HG03575 (cell line): Measurements from ENCODE around the gene EPHA4.
"Not testable (repeated sequence)": the region's sequence is repeated elsewhere in the genome, so short reads cannot be mapped to it uniquely, and the experiment has no call there.

ENCODE experiments used
- ATAC-seq: cut with Tn5 transposase; IDR thresholded peaks from one replicate; pipeline ENCODE4 v1.9.1; 2021; ENCODE audit not compliant: unreplicated experiment, insufficient number of reproducible peaks, low FRiP score; ENCODE audit errors: extremely low read depth

EPHA4 gene

DNA sequence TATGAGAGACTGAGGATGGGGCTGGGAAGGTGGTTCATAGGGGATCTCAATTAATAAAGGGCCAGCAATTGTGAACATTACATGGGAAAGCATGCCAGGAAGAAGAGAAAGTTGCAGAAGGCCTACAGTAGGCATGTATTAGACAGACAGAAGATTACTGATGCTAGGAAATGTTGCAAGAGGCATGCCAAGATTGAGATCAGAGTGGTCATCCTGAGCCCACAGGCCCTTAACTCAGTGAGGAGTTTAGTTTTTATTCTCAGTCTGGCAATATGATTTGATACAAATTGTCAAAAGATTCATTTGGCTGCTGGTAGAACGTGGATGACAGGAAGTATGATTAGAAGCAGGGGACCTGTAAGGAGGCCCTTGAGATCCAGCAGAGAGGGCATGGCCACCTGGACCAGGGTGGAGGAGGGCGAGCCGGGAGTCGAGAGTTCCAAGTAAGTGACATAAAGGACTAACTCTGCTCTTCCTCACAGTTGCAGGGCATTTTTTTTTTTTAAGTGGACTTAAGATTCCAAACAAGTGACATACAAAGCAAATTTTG, 54.9 kb downstream of the EPHA4 start:
- ATAC-seq: no peak

DNA sequence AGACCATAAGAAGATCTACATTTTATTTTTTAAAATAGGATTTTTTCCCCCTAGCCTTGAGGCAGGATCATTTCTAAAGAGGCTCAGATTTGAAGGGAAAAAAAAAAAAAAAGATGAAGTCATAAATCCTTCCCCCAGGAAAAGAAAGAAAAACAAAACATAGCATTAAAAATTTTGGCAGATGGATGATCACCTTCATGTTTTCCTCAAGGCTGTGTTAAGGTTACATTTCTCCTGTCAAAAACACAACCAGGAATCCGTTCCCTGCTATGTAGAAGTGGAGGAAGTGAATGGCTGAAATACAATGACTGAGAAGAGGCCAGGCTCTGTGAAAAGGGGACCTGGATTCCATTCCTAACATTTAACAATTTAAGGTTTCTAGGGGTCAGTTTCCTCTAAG, 56.2 kb downstream of the EPHA4 start:
- ATAC-seq: no peak

DNA sequence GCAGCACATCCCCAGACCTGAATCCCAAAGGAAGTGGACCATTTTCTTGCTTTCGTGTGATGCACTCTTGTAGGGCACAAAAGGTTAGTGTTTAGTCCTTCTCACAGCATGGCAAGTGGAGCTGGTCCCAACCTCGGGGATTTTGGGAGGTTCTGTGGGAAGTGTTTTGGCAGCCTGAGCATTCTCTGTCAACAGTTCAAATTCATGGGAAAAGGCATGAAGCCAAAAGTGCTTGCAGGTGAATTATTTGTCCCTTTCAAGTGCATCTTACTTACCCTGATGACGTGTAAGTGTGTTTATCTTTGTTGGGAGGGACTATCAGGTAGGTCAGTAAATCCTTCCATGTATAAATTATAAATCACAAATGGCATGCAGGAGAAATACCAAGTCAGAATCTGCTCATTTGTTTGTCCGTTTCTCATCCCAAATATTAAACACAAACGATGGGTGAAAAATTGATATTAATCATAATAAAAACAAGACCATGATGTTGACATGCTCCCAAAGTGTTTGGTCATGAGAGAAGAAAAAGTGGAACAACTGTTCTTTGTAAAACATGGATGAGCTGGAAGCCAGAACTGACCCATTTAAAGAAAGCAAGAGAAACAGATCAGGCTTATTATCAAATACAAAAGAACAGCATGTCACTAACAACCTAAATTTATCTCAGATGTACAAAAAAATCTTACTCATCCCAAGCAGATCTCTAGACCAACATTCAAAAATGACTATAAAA, 57.6 kb downstream of the EPHA4 start:
- ATAC-seq: no peak

DNA sequence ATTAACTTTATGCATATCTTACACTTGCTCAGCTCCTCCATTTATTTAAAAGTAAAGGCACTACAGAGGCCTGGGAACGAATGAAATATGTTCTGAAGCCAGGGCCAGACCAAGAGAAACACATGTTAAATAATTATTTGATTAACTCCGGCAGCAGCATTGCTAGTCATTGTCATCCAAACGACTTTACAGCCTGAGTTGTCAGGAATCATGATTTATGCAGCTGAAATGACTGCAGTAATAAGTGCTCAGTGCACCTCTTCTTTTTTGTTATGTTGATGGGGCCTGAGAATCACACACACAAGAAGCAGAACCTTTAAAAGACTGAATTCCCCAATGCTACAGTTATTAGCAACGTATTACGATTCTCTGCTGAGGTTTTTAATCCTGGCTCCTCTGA, 58.9 kb downstream of the EPHA4 start:
- no peak for ATAC-seq

DNA sequence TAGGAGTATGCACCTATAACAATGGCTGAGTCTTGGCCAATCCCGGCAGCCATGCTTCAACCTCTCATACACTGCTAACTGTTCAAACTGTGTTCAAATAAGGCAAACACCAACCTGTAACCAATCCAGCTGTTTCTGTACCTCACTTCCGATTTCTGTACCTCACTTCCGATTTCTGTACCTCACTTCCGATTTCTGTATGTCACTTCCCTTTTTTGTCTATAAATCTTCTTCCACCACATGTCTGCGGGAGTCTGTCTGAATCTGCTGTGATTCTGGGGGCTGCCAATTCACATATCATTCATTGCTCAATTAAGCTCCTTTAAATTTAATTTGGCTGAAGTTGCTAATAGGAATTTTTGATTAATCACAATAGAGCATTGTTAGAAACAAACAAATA, 60.8 kb downstream of the EPHA4 start:
- ATAC-seq: not testable (repeated sequence)

DNA sequence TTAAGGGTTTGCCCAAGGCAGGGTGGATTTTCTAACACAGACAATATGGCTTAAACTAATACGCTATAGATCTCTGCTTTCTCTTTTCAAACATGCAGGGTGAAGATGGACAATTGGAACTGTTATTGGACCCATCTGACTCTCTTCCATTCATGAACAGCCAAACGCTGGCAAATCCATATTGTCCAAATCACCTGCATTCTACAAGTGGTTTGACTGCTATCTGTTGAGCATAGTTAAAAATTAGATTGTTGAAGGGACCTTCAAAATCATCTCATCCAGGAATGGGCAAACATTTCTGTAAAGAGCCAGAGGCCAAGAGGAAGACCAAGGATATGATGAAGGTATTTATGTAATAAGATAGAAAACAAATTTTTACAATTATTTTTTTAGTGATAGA, 65.6 kb downstream of the EPHA4 start:
- ATAC-seq: no peak

DNA sequence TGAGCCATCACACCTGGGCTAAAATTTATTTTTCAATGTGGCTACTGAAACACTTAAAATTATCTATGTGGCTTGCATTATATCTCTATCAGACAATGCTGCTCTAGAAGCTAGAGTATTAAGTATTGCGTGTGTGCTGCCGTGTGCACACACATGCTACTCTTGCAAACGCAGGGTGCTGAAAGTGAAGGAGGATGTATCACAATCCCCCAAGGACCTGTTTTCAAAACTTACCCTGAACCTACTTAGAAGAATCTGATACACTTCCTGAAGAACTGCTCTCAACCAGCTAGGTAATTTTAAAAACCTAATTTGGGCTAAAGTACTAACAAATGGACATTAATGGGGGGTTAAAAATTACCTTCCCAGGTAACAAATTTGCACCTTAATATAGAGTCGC, 66.5 kb downstream of the EPHA4 start:
- no peak for ATAC-seq

DNA sequence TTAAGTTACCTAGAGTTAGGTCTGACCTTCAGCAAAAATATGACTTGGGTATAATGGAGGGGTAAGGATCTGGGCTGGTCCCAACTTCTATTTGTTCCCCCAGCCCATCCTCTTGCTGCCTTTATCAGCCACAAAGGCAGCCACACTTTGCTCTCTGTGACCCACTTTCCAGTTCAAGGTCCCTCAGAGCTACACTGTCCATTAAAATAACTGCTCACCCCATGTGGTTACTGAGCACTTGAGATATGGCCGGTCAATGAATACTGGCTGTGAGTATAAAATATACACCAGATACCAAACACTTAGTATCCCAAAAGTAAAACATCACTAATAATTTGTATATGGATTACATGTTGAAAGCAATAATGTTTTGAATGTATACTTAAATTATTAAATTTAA, 67.2 kb downstream of the EPHA4 start:
- ATAC-seq: no peak

DNA sequence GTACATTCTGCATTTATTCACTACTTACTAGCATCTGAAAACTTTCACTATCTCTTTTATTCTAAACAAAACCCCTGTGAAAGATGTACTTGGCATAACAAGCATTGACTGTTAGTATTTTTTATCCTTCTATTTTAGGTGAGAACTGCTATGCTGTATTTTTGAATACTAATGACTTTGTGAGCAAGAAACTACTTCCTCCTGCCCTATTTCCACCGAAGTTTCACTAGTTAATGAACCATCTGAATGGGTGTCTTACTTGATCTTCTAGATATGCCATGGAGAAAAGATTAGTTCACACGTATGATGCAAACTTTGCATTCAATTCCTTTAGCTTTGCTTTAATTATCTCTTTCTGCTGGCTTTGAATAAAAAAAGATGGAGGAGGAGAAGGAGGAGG, 68.1 kb downstream of the EPHA4 start:
- no peak for ATAC-seq

DNA sequence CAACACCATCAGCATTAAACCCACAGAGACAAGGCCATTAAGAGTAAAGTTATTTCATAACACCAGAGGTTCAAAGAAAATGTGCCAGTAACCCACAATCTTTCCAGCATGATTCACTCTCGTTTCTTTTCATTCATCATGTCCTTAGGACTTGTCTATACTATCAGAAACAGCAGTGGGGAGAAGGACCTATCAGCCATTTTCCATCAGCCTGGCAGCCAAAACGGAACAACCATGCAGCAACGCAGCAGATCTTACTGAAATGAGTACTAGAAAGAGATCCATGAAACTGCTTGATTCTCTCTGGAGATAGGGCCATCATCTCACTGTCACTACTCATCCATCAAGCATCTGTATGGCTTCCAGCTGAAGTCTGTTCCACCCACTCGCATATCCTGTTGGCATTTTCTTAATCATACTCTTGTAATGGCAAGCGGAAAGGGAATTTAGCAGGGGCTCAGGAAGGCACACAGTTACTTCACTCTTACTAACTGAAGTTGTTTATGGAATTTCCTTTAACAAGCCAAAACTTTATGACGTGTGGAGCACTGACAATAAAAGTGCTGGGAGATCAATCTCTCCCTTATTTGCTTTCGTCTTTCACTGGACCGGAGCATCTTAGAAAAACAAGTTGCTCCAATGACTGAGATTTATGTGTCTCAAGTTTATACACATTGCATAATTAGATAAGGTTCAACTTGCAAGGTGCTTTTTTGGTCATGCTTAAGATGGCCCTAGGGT, 69.7 kb downstream of the EPHA4 start:
- no peak for ATAC-seq

DNA sequence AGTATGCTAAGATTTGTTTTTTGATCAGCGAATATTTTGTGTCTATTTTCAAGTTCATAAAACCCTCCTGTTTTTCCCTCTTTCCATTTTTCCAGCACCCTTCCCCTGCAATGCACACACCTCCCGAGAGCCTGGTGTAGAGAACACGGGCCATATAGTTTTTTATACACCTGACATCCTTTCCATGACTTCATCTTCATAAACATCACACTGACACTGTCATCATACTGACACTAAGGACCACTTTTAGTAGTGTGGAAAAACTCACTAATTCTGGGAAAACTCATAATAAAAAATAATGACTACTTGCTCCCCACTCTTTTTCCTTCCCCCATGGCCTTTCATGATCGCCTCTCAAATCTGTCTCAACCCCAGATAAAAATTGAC, 70.2 kb downstream of the EPHA4 start:
- ATAC-seq: no peak

DNA sequence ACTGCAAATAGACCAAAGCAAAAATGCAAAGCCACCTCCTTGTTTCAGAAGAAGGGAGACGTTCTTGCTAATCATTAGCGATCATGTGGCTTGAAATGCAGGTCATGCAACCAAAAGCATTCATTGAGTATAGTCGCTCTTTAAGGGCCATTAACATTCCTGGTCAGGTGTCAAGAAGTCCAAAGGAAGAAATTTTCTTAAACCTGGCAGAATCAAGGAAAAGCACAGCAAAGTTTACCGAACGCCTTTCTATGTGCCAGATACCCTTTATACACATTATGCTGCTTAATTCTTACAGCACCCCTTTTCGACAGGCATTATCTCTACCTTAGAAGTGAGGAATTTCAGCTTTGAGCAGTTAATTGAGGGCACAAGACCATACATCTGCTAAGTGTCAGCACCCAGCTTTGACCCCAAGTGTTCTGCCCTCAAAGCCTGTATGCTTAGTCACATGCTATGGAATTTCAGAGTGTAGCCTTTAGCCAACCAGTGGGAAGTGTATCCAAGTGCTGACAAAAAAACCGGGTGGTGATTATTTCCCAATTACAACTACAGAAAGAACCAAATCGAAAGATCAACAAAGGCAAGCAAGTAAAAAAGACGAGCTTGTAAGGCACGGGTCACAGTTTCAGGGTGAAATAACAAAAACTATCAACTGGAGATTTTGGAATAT, 70.8 kb downstream of the EPHA4 start:
- ATAC-seq: no peak

DNA sequence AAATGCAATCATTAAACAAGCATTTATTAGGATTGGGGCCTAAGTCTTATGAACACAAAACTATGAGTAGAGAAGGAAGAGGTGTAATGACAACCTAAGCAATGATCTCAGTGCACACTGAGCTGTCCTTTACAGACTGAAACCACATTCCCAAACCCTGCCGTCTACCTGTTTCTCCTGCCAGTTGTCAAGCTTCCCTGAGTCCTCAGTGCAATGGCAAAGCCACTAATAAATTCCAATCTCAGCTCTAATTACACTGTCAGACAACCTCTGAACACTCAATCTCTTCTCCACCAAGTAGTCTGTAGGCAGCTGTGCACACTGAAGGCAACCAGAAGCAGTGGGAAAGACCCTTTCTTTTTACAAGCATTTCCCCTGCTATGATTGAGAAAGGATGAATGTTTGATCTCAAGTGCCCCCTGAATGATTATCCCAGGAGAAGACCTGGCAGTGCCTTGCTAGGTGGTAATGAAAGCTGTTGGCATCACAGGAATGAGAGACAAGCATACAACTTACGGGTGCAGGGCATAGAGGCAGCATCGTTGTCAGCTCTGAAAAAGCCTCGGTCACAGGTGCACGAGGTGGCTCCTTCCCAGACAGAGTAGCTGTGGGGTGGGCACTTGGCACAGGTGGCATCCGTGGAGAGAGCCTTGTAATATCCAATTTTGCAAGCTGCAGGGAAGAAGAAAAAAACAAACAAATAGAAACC, 71.4 kb downstream of the EPHA4 start:
- no peak for ATAC-seq

DNA sequence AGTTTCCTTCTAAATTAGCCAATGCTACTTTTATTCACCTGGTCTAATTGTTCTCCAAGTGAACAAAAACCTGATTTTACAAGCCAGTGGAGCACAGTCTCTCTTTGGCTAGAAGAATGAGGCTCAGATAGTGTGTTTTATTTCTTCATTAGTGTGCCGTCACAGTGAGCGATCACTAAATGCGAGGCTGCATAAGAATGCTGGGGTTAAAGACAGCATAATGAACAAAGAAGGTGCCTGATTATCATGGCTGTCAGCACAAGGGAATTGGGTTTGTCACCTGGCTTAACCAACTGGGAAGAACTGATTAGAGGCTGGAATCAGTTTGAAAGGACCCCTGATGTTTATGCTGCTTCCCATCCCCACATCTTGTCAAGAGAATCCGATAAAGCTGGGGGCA, 76.4 kb downstream of the EPHA4 start:
- ATAC-seq: no peak

DNA sequence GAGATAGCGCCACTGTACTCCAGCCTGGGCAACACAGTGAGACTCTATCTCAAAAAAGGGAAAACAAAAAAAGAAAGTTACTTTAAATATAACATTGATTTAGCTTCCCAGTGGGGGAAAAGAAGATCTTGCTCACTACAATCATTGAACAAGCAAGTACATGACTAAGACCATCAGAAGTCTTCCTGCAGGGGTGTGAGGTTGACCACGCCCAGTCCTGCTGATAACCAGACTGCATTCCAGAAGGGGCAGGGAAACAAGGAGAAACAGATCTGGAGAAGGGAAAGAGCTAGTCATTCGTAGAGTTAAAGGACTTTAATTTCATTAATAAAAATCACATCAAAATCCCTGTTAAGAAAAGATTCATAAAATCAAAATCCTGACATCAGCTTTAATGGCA, 77.5 kb downstream of the EPHA4 start:
- no peak for ATAC-seq

DNA sequence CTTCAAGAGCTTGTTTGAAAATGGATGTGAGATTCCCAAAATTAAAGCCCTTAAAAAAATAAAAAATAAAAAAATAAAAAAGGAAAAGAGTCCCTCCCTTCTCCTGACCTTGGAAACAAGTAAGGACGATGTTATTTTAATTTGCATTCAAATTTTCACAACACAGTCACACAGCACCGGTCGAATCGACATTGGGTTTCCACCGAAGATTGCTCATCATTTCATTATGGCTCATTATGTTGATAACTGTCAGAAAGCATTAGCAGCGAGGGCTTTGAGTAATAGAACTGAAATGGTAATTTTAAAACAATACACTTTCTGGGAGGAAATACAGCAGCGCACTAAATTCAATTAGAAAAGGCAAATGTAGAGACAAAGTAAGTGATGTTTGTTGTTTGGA, 78.7 kb downstream of the EPHA4 start:
- ATAC-seq: no peak

DNA sequence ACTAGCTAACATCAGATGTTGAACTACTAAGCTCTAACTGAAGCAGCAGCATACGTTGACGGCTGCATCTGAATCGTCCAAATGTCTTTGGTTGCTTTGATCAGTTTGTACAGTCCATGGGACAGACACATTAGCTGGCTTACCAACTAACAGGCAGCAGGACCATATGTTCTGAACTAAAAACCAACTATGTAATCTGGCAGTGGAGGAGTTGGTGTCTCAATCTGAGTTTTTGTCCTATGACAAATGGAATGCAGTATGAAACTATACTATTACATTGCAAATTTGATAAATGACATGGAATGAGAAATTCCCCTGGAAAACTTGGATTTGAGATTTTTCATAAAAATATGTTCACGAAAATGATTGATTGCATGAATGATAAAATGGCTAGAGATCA, 79.5 kb downstream of the EPHA4 start:
- ATAC-seq: no peak

DNA sequence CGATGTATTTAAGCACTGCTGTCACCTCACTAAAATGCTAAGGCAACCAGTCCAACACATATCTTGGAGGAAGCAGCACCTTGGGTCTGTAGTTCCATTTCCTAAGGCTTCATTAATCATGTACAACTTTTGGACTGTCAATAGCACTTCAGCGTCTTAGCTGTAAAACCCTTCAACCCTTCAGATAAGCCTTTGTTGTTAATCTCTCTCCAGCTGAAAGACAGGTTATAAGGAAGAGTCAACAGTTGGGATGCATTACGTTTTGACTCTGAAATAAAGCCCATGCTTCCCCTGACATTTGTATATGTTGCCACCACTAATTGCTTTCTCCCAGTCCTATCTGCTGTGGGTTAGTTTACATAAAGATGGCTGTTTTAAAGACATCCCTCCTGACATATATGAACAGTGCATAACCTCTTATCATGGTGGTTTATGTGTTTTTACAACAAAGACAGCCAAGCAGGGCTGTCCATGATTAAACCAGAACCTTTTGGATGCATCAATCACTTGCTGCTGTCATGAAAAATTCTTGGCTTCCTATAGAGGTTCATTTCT, 81.5 kb downstream of the EPHA4 start:
- no peak for ATAC-seq

DNA sequence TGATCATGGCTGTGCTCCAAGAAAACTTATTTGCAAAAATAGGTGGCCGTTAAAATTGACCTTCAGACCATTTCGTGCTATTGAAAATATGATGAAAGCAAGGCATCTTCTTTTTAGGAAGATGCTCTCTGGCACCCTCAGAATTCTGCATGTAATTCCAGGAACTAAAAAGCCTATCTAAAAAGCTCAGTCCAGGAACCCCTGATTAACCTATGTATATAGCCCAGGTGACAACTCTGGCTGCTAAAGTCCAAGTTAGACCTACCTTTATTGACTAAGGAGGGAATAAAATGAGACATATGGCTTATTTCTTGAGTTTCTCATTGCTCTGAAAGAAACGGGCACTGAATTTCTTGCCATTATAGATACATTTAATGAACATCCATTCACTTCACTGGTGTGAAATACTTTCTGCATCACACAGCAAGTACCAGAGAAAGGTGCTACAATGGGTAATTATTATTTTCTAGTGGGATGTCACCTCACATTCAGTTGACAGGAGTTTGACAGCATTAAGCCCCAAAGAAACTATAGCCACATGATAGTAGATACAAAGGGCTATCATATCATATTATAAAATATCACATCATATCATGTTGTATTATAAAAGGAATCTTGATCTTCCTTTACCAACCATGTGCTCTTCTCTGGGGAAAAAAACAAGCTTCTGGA, 83.8 kb downstream of the EPHA4 start:
- ATAC-seq: no peak
